Measurements from ENCODE around the gene GNG3.
"Not testable (repeated sequence)": the region's sequence is repeated elsewhere in the genome, so short reads cannot be mapped to it uniquely, and the experiment has no call there.

Gene GNG3

GRCh38 chr11:62728171-62728988 lies 20.9 kb downstream of the GNG3 start, which contains the start of gene TTC9C:
Gene TTC9C, plus strand, starts transcription at chr11:62728486. Its CDS starts 363 bp downstream, at chr11:62728849.
- TF ChIP-seq JUND (IDR thresholded peaks at IDR 0.05; ENCODE audit: low read depth), result no peak
- in situ Hi-C loops (cut with HindIII; ENCODE audit: low pct_unique_long_range_greater_than_20kb, low sequenced_read_pairs), result no loop called here
- DNase-seq (ENCODE audit: low read depth in 1 of 2, low spot score in 1 of 2), result peak; percentile 69 to 94

- in situ Hi-C loops (cut with HindIII; ENCODE audit: low pct_unique_long_range_greater_than_20kb, low sequenced_read_pairs); DNase-seq (ENCODE audit: low read depth in 1 of 2, low spot score in 1 of 2): not testable (repeated sequence)
Measured at GRCh38 chr11:62730076-62730475, 22.6 kb downstream of the GNG3 start.

- TF ChIP-seq JUND (IDR thresholded peaks at IDR 0.05; ENCODE audit: low read depth), result no peak
- in situ Hi-C loops (cut with HindIII; ENCODE audit: low pct_unique_long_range_greater_than_20kb, low sequenced_read_pairs), result no loop called here
- DNase-seq (ENCODE audit: low read depth in 1 of 2, low spot score in 1 of 2), result peak in 1 of 2 experiments; percentile 60
Measured at GRCh38 chr11:62732830-62733229, 25.4 kb downstream of the GNG3 start.

DNA sequence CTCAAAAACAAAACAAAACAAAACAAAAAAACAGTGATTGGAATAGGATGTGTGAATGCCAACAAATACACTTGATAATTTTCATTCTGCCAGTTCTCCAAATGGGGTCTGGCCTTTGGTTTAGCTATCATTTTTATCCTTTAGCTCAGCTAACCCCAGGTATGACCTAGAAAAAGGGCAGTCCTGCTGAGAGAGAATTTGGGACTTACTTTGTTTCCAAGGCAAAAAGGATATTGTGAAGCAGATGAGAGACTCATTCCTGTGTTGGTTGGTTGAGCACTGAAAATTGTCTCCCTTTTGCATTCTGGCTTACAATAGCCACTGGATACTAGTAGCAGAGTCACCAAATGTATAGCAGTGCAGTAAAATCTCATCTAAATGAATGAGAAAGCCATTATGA lies 29.7 kb downstream of the GNG3 start:
- in situ Hi-C loops (cut with HindIII; ENCODE audit: low pct_unique_long_range_greater_than_20kb, low sequenced_read_pairs), result no loop called here
- TF ChIP-seq JUND (IDR thresholded peaks at IDR 0.05; ENCODE audit: low read depth), result no peak
- no peak for DNase-seq (ENCODE audit: low read depth in 1 of 2, low spot score in 1 of 2)

DNA sequence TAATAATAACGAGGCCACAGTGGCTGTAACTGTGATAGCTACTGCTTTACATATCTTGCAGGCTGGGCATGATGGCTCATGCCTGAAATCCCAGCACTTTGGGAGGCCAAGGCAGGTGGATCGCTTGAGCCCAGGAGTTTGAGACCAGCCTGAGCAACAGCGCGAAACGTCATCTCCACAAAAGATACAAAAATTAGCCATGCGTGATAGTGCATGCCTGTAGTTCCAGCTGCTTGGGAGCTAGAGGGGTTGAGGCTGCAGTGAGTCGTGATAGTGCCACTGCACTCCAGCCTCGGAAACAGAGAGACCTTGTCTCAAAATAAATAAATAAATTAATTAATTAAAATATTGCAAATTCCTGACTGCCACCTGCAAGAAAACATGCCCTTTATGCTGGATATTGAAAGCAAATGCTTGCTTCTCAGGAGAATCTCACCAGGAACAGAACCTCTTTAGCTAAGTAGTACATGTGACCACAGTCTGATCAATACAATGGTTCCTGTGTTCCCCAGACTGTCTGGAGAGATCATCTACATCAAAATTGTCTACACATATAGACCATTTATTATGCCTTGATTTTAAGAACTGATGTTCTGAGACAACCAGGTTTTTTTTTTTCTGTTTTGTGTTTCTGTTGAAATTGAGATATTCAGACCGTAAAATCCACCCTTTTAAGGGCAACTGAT lies 40.1 kb downstream of the GNG3 start:
- in situ Hi-C loops (cut with HindIII; ENCODE audit: low pct_unique_long_range_greater_than_20kb, low sequenced_read_pairs), result no loop called here
- TF ChIP-seq JUND (IDR thresholded peaks at IDR 0.05; ENCODE audit: low read depth), result no peak
- no peak for DNase-seq (ENCODE audit: low read depth in 1 of 2, low spot score in 1 of 2)

DNA sequence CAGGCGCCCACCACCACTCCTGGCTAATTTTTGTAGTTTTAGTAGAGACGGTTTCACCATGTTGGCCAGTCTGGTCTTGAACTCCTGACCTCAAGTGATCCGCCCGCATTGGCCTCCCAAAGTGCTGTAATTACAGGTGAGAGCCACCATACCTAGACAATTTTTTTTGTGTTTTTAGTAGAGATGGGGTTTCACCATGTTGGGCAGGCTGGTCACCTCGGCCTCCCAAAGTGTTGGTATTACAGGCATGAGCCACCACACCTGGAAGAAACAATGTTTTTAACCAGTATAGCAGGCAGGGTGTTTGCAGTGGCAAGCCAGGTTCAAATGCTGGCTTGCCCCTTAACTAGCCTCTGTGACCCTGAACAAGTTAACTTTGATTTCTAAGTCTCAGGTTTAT lies 42.5 kb downstream of the GNG3 start:
- in situ Hi-C loops (cut with HindIII; ENCODE audit: low pct_unique_long_range_greater_than_20kb, low sequenced_read_pairs); DNase-seq (ENCODE audit: low read depth in 1 of 2, low spot score in 1 of 2): not testable (repeated sequence)

- in situ Hi-C loops (cut with HindIII; ENCODE audit: low pct_unique_long_range_greater_than_20kb, low sequenced_read_pairs), result no loop called here
- DNase-seq (ENCODE audit: low read depth in 1 of 2, low spot score in 1 of 2), result no peak
- TF ChIP-seq JUND (IDR thresholded peaks at IDR 0.05; ENCODE audit: low read depth), result no peak
Measured at GRCh38 chr11:62752177-62752785, 44.8 kb downstream of the GNG3 start.

- no peak for TF ChIP-seq JUND (IDR thresholded peaks at IDR 0.05; ENCODE audit: low read depth)
- in situ Hi-C loops (cut with HindIII; ENCODE audit: low pct_unique_long_range_greater_than_20kb, low sequenced_read_pairs), result no loop called here
- no peak for DNase-seq (ENCODE audit: low read depth in 1 of 2, low spot score in 1 of 2)
Measured at GRCh38 chr11:62752994-62753735, 45.7 kb downstream of the GNG3 start.

- no peak for TF ChIP-seq JUND (IDR thresholded peaks at IDR 0.05; ENCODE audit: low read depth)
- peak; percentile 97 to 100 for DNase-seq (ENCODE audit: low read depth in 1 of 2, low spot score in 1 of 2)
- in situ Hi-C loops (cut with HindIII; ENCODE audit: low pct_unique_long_range_greater_than_20kb, low sequenced_read_pairs), result no loop called here
Measured at GRCh38 chr11:62753736-62754603, 46.5 kb downstream of the GNG3 start, which contains the start of gene ZBTB3. Gene ZBTB3, minus strand, starts transcription at chr11:62754160. Its CDS starts 496 bp downstream, at chr11:62753664.

GRCh38 chr11:62755086-62755615 lies 47.7 kb downstream of the GNG3 start:
- no peak for TF ChIP-seq JUND (IDR thresholded peaks at IDR 0.05; ENCODE audit: low read depth)
- in situ Hi-C loops (cut with HindIII; ENCODE audit: low pct_unique_long_range_greater_than_20kb, low sequenced_read_pairs), result no loop called here
- no peak for DNase-seq (ENCODE audit: low read depth in 1 of 2, low spot score in 1 of 2)
